Right ventricle myocardium inferior (tissue), 1 donor: ENCODE data around the gene PSAPL1. TPM values are rescaled to one million over a fixed set of nuclear protein-coding genes. Genes with fewer than 3 reads are reported as not detected.
A peak's percentile ranks its signal among the peaks of the same experiment; 100 is the strongest.

Source experiments
- ATAC-seq: fragments of 200-7000 bp; cut with Tn5 transposase; one replicate; pipeline ENCODE4 v1.9.1; 2020; ENCODE audit warnings: mild to moderate bottlenecking, moderate library complexity
- DNase-seq: peaks from one replicate; pipeline ENCODE4 v3.0.0; 2021; ENCODE audit errors: missing footprints
- intact Hi-C: fragments of 100-400 bp; cut with DNase I; formaldehyde crosslinking; loops from one replicate; pipeline ENCODE4 v1.11.0; 2022
- total RNA-seq: library from RNA; stranded (reverse); fragmentation: NEBNext Ultra II Directional; extraction: Animal tissue kit (Norgen Biotek cat#: 25700); gene quantifications from one replicate; pipeline ENCODE4 v1.2.1, GENCODE V29; 2021
- donor health status: DM: no; HTN: yes; CAD: no; lungs with severe emphysema.

PSAPL1 gene
- total RNA-seq, 1 donor from 2014 or later = not detected

DNA sequence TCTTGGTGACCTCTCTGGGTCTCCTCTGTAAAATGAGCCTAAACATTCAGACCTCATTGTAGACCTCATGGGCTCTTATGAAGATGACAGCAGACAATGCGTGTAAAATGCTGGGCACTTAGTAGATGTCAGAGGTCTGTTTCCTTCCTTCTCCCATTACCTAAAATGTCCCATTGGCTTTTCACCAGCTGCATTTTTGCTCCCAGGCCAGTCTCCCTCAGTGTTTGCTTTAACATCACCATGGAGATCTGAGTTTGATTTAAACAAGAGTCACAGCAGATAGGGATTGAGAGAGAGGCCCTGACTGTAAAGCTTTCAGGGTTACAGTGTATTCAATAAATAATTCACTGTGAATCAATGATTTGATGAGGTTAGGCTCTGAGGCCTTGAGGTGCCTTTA, 24.3 kb downstream of the PSAPL1 start:
- intact Hi-C loops = no loop called here
- ATAC-seq (no peak), DNase-seq (no peak)

DNA sequence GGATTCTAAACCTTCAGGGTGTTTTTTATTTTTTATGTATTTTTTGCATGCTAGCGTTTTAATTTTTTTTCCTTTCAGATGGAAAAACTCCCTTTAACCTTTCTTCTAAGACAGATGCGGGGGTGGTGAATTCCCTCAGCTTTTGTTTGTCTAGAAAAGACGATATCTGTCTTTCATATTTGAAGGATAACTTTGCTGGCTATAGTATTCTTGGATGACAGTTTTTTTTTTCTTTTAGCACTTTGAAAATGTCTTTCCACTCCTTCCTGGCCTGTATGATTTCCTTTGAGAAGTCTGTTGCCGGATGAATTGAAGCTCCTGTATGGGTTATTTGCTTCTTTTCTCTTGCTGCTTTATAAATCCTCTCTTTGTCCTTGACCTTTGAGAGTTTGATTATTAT, 26.6 kb downstream of the PSAPL1 start:
- DNase-seq (no peak), ATAC-seq (no peak)
- intact Hi-C loops = no loop called here

DNA sequence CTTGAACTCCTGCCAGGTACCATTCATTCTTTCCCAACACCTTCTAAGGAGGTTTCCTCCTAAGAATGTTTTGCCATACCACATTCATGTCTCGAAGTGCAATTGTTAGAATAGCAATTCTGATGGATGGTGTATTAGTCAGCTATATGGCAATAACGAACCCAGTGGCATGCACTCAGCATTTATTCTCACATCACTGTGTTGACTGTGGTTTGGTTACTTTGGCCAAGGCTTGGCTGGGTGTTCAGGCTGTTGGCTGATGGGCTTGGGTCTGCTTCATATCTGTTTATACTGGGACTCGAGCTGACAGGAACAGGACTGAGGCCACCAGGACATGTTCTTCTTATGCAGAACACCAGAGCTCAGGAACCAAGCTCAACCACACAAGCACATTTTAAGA, 31.7 kb downstream of the PSAPL1 start:
- intact Hi-C loops = loop anchor here (1.0 kb wide), 1 partner anchor 38 kb away; no protein-coding TSS in a partner anchor
- peak; percentile 90 for ATAC-seq
- peak; percentile 45 for DNase-seq

DNA sequence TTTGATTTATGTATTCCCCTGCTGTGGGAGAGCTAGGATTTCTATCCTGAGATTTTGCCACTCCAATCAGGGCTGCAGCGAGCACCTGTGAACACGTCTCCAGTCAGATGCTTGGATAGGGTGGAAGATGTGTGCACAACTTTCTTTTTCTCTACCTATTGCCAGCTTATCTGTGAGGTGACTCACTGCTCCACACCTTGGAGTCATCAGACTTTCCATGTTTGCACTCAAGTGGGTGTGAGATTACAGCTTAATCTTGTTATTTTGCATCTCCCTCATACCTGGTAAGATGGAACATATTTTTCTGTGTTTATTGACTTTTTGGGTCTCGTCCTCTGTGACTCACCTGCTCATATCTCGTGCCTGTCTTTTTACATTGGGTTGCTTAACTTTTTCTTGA, 32.2 kb downstream of the PSAPL1 start:
- ATAC-seq (no peak), DNase-seq (peak; percentile 23)
- intact Hi-C loops = no loop called here

DNA sequence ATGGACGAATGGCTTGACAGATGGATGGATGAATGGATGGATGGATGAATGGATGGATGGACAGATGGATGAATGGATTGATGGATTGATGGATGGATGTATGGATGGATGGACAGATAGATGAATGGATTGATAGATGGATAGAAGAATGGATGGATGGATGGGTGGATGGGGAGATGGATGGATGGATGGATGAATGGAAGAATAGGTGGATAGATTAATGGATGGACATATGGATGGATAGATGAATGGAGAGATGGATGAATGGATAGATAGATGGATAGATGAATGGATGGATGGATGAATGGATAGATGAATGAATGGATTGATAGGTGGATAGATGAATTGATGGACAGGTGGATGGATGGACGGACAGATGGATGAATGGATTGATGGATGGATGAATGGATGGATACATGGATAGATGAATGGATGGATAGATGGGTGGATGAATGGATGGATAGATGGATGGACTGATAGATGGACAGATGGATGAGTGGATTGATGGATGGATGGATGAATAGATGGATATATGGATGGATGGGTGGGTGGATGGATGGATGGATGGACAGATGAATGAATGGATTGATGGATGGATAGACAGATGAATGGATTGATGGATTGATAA, 33.9 kb downstream of the PSAPL1 start:
- intact Hi-C loops = no loop called here

DNA sequence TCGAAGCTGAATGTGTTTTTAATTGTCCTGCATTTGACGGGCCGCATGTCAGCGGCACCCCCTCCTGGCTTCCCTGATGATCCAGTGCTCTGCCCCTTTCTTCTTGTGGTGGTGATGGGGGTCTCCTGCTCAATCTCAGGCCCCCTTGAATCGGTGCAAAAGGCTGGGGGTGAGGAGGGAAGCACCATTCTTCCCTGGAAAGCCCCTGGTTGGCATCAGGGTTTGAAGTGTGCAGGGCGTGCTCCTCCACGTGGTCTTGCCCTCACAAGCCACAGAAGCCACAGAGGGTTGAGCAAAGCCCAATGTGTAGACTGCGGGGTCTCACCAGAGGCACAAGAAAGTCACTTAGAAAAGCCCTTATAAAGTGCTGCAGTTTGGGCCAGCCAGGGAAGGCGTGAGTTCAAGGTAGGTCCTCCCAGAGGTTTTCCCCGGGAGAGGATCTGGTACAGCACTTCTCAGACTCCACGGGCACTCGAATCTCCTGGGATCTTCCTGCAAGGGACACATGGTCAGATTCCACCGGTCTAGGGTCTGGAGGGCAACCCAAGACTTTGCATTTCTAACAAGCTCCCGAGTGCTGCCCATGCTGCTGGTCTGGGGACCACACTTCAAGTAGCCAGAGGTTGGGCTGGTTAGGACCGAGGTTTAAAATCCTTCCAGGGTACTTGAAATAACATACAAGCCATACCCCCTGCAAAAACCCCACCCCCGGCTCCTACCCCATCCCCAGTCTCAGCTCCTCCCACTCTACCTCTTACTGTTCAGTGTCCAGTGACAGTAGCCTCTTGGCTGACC, 35.1 kb downstream of the PSAPL1 start:
- ATAC-seq = no peak
- intact Hi-C loops = no loop called here
- no peak for DNase-seq

More for the DNA sequence above, 33.9 kb downstream of the PSAPL1 start:
- ATAC-seq (no peak), DNase-seq (no peak)

DNA sequence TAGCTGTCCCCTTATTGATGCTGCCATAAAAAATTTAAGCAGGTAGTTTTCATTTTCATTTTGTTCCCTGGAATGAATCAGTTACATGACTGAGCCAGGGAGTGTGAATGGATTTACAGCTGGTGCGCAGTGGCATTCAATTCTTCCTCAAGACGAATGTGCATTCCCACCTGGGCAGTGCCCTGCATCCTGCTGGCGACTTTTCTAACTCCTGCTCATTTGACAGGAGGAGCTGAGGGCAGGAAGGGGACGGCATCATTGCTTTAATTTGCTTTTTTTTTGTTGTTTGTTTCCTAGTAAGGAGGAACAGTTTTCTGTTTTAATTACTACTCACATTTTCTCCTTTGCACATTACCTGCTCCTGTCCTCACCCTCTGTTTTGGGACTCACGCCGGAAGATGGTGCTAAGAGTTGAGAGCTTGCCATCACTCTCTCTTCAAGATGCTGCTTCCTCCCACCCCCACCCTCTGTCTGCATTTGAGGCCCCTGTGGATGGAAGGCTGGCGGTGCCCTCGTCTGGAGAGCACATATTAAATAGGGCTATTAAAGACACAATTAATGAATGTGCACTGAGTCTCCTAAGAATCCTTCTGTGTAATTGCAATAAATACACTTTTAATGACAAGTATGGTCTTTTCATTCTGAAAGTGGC, 35.8 kb downstream of the PSAPL1 start:
- intact Hi-C loops = no loop called here
- DNase-seq = no peak
- ATAC-seq = no peak

DNA sequence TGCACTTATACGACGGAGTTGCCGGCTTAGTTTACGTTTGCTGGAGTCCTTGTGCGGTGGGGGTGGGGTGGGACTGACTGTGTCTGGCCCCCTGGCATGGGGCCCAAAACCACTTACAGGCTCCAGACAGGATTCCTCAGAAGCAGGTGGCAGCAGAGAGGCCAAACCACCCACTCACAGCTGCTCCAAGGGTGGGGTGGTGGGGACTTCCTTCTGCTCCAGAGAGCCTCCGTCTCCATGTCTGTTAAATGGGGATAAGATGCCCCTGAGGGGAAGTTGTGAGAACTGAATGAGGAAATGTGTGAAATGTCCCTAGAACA, 36.7 kb downstream of the PSAPL1 start:
- peak; percentile 65 for DNase-seq
- intact Hi-C loops = no loop called here
- ATAC-seq = peak; percentile 66

DNA sequence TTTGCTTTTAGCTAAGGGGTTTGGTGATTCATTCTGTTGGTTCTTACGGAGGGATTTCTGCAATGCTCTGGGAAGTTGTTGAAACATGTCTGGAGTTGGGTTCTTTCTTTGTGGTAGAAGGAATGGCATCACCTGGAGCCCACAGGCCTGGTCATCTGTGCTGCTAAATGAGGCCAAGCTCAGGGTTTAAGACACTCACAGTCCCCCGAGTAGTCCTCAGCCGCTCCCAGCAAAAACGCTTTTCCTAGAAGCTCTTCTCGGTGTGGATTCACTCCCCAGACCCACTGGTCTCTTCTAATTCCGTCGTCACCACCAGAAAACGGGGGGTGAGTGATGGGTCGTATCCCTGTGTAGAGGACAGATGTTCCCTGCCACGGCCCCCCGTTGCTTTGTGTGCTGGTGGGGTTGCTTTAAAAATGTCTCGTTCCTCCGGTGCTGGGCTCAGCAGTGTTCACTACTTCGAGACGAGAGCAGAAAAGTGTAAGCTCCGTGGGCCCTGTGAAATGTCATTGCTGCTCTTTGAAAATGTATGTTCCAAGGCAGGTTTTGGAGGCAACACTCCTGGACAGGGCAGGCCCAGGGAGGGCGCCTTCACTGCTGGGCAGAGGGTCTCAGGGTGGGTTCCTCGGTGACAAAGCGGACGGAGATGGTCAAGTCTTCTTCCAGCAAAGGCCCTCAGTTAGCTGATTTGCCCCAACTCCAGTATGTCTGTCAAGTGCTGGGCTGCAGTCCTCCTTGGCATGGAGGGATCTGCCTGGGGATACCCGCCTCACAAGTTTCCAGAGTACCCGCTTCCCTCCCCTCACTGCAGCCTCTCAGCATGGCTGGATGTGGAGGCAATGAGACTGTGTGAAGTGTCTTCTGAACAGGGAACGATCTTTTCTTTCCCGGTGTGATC, 37.3 kb downstream of the PSAPL1 start:
- intact Hi-C loops = no loop called here
- ATAC-seq = peak; percentile 11
- peak; percentile 13 for DNase-seq

DNA sequence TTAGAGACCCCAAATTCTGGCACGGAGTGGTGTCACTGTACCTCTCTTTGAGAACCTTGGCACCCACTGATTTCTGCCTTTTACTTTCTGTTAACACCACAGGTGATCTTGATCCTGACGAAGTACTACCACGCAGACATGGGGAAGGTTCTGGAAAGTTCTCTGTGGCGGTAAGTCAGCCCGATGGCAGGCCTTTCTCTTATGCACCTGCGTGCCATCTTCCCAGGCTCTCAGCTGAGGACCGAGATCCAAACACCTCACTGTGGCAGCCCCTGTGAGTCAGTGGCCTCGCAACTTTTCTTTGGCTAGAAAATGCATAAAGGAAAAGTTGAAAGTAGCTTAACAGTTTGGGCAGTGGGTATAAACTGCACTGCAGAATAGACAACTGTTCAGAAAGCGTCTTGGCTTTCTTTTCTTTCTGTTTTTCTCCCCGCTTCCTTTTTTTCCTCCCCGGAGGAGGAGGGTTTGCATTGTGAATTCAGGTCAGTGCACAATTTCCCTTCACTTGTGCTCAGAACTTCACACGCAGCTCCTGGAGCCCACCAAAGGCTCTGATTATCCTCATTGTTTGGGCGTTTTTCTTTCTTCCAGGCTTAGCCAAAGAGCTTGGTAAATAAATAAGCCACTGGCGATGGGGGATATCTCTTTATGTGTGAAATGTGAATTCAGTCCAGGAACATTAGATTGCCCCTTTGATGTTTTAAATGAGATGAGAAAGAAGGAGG, 38.4 kb downstream of the PSAPL1 start:
- intact Hi-C loops = no loop called here
- ATAC-seq (no peak), DNase-seq (no peak)

DNA sequence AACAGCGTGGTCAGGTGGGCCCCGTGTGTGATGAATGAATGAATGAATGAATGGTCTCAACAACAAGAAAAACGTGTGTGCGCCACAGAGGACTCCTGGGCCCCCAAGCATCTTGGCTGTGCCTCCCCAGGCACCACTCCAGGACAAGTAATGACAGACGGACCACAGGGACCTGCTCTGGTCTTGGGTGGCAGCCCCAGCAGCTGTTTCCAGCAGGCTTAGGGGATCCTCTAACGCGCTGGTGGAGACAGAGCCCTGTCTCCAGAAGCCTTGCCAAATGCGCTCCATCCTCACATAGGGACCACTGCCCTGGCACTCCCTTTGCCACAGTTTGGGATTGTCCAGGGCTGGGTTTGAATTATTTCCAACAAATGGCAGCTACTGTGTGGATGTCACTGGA, 39.1 kb downstream of the PSAPL1 start:
- ATAC-seq = no peak
- no peak for DNase-seq
- intact Hi-C loops = no loop called here

DNA sequence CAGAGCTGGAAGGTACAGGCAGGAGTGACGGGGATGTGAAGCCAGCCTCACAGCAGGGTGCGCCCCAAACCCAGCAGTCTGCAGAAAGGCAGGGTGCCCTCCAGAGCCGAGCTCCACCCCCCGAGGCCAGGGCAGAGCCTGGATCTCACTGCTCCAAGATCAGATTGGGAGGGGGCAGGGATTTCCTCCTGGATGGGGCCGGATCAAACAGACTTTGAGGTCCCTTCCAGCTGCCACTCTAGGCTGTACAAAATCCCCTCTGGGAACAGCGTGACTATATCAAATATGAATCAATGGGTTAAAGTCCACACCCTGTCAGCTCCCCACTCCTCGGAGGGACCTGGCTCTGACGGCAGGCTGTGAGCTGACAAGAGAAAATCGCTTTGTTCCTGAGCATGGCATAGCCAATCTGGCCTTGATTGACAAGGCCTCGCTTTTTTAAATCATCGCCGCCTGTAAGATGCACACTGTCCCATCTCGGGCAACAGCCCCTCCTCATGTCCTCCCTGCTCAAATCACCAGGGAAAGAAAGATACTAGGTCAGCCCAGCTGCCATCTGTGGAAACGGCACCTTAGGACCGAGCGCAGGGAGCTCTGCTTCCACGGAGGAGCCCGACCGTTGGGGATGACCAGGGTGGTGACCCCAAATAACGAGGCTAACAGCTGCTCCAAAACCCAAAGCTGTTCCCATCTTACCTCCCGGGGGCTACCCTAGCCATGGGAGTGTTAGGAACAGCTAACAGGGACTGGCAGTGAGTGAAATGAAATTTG, 39.9 kb downstream of the PSAPL1 start:
- ATAC-seq (no peak), DNase-seq (no peak)
- intact Hi-C loops = no loop called here

DNA sequence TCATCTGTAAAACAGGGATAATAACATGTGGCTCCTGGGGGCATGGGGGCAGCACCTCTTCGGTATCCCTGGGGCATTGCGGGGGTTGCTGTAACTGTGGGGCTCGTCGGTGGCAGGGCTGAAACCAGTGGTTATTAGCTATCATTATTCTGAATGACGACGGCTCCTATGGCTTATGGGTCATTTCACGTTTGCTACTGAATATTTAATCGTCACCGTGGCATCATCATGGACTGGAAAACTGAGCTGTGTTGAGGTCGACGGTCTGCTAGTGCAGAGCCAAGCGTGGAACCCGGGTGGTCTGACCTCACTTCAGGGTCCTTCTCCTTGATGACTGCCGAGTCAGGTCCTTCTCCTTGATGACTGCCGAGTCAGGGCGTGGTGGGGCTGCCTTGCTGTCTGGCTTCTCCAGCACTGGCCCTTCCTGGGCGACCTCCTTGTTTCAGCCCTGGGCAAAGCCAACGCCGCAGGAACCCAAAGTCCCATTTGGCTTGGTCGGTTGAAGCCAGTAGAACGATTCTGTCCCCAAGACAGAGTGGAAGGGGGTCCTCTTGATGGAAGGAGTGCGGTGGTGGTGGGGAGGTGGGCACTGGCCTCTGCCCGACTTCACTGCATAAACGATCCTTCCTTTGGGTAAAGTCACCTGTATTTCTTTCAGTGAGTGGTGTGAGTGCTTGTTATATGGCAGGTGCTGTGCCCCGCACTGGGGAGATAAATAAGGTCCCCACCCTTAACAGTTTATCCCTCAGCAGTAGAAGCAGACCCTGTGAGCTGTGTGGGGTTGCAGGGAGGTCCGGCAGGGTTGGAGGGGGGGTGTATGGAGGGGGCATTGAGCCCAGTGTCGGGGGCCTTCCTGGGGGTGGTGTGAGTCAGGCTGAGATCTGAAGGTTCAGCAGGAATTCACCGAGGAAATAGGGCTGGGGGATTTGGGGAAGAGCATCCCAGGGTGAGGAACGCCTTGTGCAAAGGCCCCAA, 40.8 kb downstream of the PSAPL1 start:
- intact Hi-C loops = no loop called here
- DNase-seq = peak; percentile 46
- ATAC-seq = no peak

DNA sequence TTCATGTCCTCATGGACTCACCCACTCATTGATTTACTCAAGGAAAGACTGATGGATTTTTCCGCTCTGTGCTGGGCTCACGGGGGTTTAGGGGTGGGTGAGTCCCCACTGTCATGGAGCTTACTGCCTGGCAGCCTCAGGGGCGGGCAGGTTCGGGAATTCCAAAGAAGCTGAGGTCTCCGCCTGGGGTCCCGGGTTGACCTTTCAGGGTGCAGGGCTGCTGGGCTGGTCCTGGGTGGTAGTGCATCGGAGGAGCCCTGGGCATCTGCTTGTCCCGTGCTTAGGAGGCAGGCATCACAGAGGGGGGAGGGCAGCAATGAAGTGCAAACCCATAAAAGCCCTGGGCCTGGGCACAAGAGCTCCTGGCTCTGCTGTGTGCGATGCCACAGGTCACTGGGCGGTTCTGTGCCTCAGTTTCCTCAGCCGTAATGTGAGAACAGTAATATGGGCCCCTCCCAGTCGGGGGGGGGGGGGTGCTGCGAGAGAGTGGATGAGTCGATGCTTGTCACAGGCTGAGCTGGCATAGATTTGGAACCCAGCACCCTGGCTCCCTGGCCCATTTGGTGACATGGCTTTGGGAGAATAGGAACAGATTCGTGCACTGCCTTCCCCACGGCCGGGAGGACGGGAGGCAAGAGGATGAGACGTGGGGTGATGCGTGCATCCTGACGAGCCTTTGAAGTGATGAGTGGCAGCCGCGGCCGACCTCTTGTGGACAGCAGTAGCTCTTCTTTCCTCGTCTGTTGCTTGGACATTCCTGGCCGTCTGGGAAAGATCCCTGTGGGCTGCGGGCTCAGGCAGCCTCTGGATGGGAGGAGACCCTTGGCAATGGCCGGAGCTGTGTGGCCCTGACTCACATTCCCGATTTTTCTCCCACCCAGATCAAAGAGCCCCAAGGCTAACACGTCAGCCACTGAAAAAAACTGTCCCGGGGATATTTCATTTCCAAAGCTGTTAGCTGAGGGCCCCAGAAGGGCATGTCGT, 42.0 kb downstream of the PSAPL1 start:
- ATAC-seq (no peak), DNase-seq (peak; percentile 61)
- intact Hi-C loops = no loop called here

DNA sequence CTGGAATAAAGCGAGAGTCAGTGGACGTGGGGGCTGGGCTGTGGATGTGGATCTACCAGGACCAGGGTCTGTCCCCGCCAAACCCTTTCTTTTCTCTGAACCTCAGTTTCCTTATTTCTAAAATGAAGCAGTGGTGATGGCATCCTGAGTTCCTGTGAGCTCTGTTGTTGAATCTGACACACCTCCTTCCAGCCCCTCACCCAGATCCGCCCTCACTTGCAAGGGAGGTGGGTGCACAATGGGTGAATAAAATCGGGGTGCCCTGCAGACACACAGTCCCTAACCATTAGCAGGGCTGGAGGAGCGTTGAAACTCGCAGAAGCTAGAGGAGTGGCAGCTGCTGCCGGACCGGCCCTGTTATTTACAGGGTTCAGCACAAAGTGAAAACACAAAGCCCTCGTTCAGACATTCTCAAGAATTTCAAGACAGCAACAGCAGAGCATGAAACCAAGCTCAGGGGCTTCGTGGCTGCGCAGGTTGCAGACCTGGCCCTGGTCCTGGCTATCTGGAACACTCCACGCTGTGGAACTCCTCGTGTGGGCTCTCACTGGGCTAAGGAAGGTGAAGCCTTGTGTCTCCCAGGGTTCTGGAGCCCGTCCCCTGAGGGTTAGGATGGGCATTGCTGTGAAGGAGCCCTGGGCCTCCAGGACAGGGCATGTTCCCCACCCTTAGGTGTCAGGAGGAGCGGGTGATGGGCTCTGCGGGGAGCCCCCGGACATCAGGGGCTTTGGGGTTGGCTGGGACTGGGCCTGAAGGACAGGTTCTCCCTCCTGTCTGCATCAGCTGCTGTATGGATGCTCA, 42.9 kb downstream of the PSAPL1 start:
- no peak for ATAC-seq
- DNase-seq = peak; percentile 41
- intact Hi-C loops = no loop called here
